Measurements from ENCODE around the gene BAHCC1.

The BAHCC1 gene

GRCh38 chr17:81455387-81455786 lies 60.1 kb downstream of the BAHCC1 start:
- Mint-ChIP-seq H3K27me3 (no peaks in the 10 kb centered on the region), H3K27ac (no peak overlapping the region), H3K36me3 (no peaks in the 10 kb centered on the region), H3K4me1 (ENCODE audit: low read depth) (peaks cover 8% of the 10 kb centered on the region), H3K9me3 (ENCODE audit: low read depth) (no peaks in the 10 kb centered on the region), H3K4me3 (no peak overlapping the region)

DNA sequence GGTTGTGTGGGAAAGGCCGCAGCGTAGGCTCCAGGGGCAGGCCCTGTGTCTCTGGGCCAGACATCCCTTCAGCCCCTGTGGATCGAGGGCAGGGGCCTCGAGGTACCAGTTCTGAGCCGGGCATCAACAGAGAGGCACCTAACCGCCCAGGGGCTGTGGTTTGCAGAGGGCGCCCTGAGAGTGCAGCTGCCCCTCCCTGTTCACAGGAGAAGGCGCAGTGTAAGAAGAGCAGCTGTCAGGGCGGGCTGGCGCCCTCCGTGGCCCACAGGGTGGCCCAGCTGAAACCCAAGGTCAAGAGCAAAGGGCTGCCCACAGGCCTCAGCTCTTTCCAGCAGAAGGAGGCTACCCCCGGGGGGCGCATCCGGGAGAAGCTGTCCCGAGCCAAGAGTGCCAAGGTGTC lies 60.8 kb downstream of the BAHCC1 start:
- Mint-ChIP-seq H3K27me3 (no peaks in the 10 kb centered on the region), H3K9me3 (ENCODE audit: low read depth) (no peaks in the 10 kb centered on the region), H3K27ac (no peak overlapping the region), H3K36me3 (no peaks in the 10 kb centered on the region), H3K4me1 (ENCODE audit: low read depth) (peaks cover 8% of the 10 kb centered on the region), H3K4me3 (no peak overlapping the region)

- Mint-ChIP-seq H3K4me1 (ENCODE audit: low read depth) (peaks cover 8% of the 10 kb centered on the region), H3K4me3 (no peak overlapping the region), H3K27ac (no peak overlapping the region), H3K9me3 (ENCODE audit: low read depth) (no peaks in the 10 kb centered on the region), H3K36me3 (no peaks in the 10 kb centered on the region), H3K27me3 (no peaks in the 10 kb centered on the region)
Observed at GRCh38 chr17:81456798-81457197, 61.5 kb downstream of the BAHCC1 start.

DNA sequence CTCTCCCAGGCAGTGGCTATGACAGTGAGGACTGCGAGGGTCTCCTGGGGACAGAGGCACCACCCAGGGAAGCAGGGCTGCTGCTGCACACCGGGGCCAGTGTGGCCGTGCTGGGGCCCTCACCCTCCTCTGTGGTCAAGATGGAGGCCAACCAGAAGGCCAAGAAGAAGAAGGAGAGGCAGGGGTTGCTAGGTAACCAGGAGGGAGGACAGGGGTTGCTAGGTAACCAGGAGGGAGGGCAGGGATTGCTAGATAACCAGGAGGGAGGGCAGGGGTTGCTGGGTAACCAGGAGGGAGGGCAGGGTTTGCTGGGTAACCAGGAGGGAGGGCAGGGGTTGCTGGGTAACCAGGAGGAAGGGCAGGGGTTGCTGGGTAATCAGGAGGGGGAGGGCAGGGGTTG lies 62.1 kb downstream of the BAHCC1 start:
- no peak overlapping the region for H3K4me3 Mint-ChIP-seq
- H3K9me3 Mint-ChIP-seq (ENCODE audit: low read depth) = no peaks in the 10 kb centered on the region
- no peaks in the 10 kb centered on the region for H3K27me3 Mint-ChIP-seq
- peaks cover 8% of the 10 kb centered on the region for H3K4me1 Mint-ChIP-seq (ENCODE audit: low read depth)
- H3K27ac Mint-ChIP-seq = no peak overlapping the region
- no peaks in the 10 kb centered on the region for H3K36me3 Mint-ChIP-seq

GRCh38 chr17:81457917-81458555 lies 62.8 kb downstream of the BAHCC1 start:
- Mint-ChIP-seq H3K4me3 (no peak overlapping the region), H3K27ac (no peak overlapping the region), H3K4me1 (ENCODE audit: low read depth) (peaks cover 8% of the 10 kb centered on the region), H3K9me3 (ENCODE audit: low read depth) (no peaks in the 10 kb centered on the region), H3K27me3 (no peaks in the 10 kb centered on the region), H3K36me3 (no peaks in the 10 kb centered on the region)

GRCh38 chr17:81458628-81459027 lies 63.4 kb downstream of the BAHCC1 start:
- Mint-ChIP-seq H3K36me3 (no peaks in the 10 kb centered on the region), H3K27ac (no peak overlapping the region), H3K9me3 (ENCODE audit: low read depth) (no peaks in the 10 kb centered on the region), H3K4me1 (ENCODE audit: low read depth) (peaks cover 4% of the 10 kb centered on the region), H3K27me3 (no peaks in the 10 kb centered on the region), H3K4me3 (no peak overlapping the region)

GRCh38 chr17:81459224-81459623 lies 64.0 kb downstream of the BAHCC1 start:
- Mint-ChIP-seq H3K9me3 (ENCODE audit: low read depth) (no peaks in the 10 kb centered on the region), H3K4me3 (no peak overlapping the region), H3K27me3 (no peaks in the 10 kb centered on the region), H3K36me3 (no peaks in the 10 kb centered on the region), H3K27ac (no peak overlapping the region), H3K4me1 (ENCODE audit: low read depth) (no peaks in the 10 kb centered on the region)

DNA sequence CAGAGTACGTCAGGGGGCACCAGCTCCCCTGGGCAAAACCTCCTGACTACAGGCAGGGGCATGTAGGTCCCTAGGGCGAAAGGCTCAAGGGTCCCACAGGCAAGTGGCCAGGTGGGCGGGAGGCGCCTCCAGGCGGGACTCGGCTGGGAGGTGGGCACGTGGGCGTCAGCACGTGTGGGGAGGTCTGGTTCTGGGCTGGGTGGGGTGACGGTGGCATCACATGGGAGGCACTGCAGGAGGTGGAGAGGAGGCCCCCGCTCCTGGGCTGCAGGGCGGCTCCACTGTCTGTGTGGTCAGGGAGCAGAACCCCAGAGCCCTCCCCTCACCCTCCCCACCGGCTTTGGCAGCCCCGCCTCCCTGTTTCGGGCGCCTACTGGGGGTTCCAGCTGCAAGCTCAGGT lies 64.6 kb downstream of the BAHCC1 start:
- Mint-ChIP-seq H3K9me3 (ENCODE audit: low read depth) (no peaks in the 10 kb centered on the region), H3K27ac (no peak overlapping the region), H3K27me3 (no peaks in the 10 kb centered on the region), H3K4me3 (no peak overlapping the region), H3K4me1 (ENCODE audit: low read depth) (no peaks in the 10 kb centered on the region), H3K36me3 (no peaks in the 10 kb centered on the region)

GRCh38 chr17:81460856-81461460 lies 65.7 kb downstream of the BAHCC1 start:
- no peak overlapping the region for H3K4me3 Mint-ChIP-seq
- H3K36me3 Mint-ChIP-seq = no peaks in the 10 kb centered on the region
- no peaks in the 10 kb centered on the region for H3K27me3 Mint-ChIP-seq
- H3K27ac Mint-ChIP-seq = no peak overlapping the region
- H3K9me3 Mint-ChIP-seq (ENCODE audit: low read depth) = no peaks in the 10 kb centered on the region
- no peaks in the 10 kb centered on the region for H3K4me1 Mint-ChIP-seq (ENCODE audit: low read depth)

GRCh38 chr17:81461607-81462500 lies 66.6 kb downstream of the BAHCC1 start:
- Mint-ChIP-seq H3K36me3 (no peaks in the 10 kb centered on the region), H3K4me3 (no peak overlapping the region), H3K4me1 (ENCODE audit: low read depth) (no peaks in the 10 kb centered on the region), H3K9me3 (ENCODE audit: low read depth) (no peaks in the 10 kb centered on the region), H3K27ac (no peak overlapping the region), H3K27me3 (no peaks in the 10 kb centered on the region)

DNA sequence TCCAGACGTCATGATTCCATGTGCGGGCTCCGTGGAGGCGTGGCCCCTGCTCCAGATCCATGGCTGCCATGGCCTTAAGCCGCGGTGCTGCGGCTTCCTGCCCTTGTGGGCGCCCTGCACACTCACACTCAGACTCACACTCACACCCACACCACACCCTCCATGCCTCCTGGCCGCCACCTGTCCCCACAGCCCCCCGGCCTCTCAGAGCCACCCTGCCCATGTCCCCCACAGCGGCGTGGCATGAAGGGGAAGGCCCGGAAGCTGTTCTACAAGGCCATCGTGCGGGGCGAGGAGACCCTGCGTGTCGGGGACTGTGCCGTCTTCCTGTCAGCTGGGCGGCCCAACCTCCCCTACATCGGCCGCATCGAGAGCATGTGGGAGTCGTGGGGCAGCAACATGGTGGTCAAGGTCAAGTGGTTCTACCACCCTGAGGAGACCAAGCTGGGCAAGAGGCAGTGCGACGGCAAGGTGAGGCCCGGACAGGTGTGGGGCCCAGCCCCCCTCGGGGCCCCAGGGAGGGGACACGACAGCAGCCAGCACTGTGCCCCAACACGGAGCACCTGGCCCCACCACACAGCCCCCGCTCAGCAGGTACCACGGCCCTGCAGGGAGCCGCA lies 67.4 kb downstream of the BAHCC1 start:
- Mint-ChIP-seq H3K27ac (no peak overlapping the region), H3K27me3 (no peaks in the 10 kb centered on the region), H3K4me1 (ENCODE audit: low read depth) (no peaks in the 10 kb centered on the region), H3K36me3 (no peaks in the 10 kb centered on the region), H3K9me3 (ENCODE audit: low read depth) (no peaks in the 10 kb centered on the region), H3K4me3 (no peak overlapping the region)

DNA sequence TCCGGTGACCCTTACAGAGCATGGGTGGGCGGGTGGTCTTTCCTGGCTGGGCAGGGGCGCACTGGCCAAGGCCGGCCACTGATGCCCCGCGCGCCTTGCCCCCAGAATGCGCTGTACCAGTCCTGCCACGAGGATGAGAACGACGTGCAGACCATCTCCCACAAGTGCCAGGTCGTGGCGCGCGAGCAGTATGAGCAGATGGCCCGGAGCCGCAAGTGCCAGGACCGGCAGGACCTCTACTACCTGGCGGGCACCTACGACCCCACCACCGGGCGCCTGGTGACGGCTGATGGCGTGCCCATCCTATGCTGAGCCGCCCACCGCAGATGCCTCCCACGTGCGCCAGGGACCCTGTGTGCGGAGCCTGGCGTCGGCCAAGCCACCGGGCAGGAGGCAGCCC lies 68.2 kb downstream of the BAHCC1 start:
- no peaks in the 10 kb centered on the region for H3K9me3 Mint-ChIP-seq (ENCODE audit: low read depth)
- no peak overlapping the region for H3K4me3 Mint-ChIP-seq
- no peaks in the 10 kb centered on the region for H3K4me1 Mint-ChIP-seq (ENCODE audit: low read depth)
- H3K27me3 Mint-ChIP-seq = no peaks in the 10 kb centered on the region
- no peaks in the 10 kb centered on the region for H3K36me3 Mint-ChIP-seq
- no peak overlapping the region for H3K27ac Mint-ChIP-seq

DNA sequence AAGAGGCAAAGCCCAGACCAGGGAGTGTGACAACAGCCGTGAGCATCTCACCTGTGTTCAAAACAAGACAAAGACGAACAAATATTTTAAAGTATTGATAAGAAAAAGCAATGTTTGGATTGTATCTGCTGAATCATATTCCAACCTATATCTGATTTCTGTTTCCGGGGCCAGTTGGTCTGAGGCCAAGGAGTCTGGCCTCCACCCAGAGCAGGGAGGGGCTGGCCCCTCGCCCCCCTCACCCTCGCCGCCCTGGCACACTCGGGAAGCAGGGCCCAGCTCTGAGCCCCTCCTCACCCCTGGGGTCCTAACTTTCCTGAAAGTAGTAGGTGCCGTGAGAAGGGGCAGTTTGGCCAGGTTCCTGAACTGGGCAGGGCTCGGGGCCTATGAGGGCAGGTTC lies 69.3 kb downstream of the BAHCC1 start:
- H3K27ac Mint-ChIP-seq = no peak overlapping the region
- H3K4me1 Mint-ChIP-seq (ENCODE audit: low read depth) = no peaks in the 10 kb centered on the region
- no peaks in the 10 kb centered on the region for H3K27me3 Mint-ChIP-seq
- H3K36me3 Mint-ChIP-seq = no peaks in the 10 kb centered on the region
- no peak overlapping the region for H3K4me3 Mint-ChIP-seq
- no peaks in the 10 kb centered on the region for H3K9me3 Mint-ChIP-seq (ENCODE audit: low read depth)

- Mint-ChIP-seq H3K27ac (no peak overlapping the region), H3K9me3 (ENCODE audit: low read depth) (no peaks in the 10 kb centered on the region), H3K4me3 (no peak overlapping the region), H3K4me1 (ENCODE audit: low read depth) (no peaks in the 10 kb centered on the region), H3K27me3 (no peaks in the 10 kb centered on the region), H3K36me3 (no peaks in the 10 kb centered on the region)
Observed at GRCh38 chr17:81465910-81466309, 70.7 kb downstream of the BAHCC1 start.
